ENCODE data around the gene PGAM2.

Gene PGAM2

GRCh38 chr7:44065431-44066110, at the start of gene PGAM2:
Gene PGAM2 (minus strand): TSS chr7:44065567. CDS start chr7:44065529, 38 bp downstream.
- H3K27ac Mint-ChIP-seq, result peak within 1 kb of the TSS; percentile 31
- H3K36me3 Mint-ChIP-seq (ENCODE audit: low read depth), result peaks cover 14% of the 10 kb centered on the region
- H3K27me3 Mint-ChIP-seq, result no peaks in the 10 kb centered on the region
- no peaks in the 10 kb centered on the region for H3K9me3 Mint-ChIP-seq
- peaks cover 27% of the 10 kb centered on the region for H3K4me1 Mint-ChIP-seq (ENCODE audit: low read depth)
- H3K4me3 Mint-ChIP-seq, result no peak within 1 kb of the TSS

- Mint-ChIP-seq H3K27ac (no peak overlapping the region), H3K9me3 (no peaks in the 10 kb centered on the region), H3K4me3 (no peak overlapping the region), H3K36me3 (ENCODE audit: low read depth) (peaks cover 33% of the 10 kb centered on the region), H3K27me3 (no peaks in the 10 kb centered on the region), H3K4me1 (ENCODE audit: low read depth) (peaks cover 9% of the 10 kb centered on the region)
These were observed 49.4 kb upstream of the PGAM2 start for GRCh38 chr7:44114586-44115310.

GRCh38 chr7:44113764-44114354, 48.5 kb upstream of the PGAM2 start:
- H3K36me3 Mint-ChIP-seq (ENCODE audit: low read depth), result peaks cover 26% of the 10 kb centered on the region
- no peak overlapping the region for H3K27ac Mint-ChIP-seq
- no peaks in the 10 kb centered on the region for H3K27me3 Mint-ChIP-seq
- H3K4me3 Mint-ChIP-seq, result no peak overlapping the region
- no peaks in the 10 kb centered on the region for H3K4me1 Mint-ChIP-seq (ENCODE audit: low read depth)
- no peaks in the 10 kb centered on the region for H3K9me3 Mint-ChIP-seq

GRCh38 chr7:44112997-44113763, 47.8 kb upstream of the PGAM2 start:
- no peaks in the 10 kb centered on the region for H3K4me1 Mint-ChIP-seq (ENCODE audit: low read depth)
- H3K9me3 Mint-ChIP-seq, result no peaks in the 10 kb centered on the region
- no peak overlapping the region for H3K4me3 Mint-ChIP-seq
- H3K36me3 Mint-ChIP-seq (ENCODE audit: low read depth), result peaks cover 20% of the 10 kb centered on the region
- no peak overlapping the region for H3K27ac Mint-ChIP-seq
- H3K27me3 Mint-ChIP-seq, result no peaks in the 10 kb centered on the region

- Mint-ChIP-seq H3K27ac (no peak overlapping the region), H3K4me1 (ENCODE audit: low read depth) (no peaks in the 10 kb centered on the region), H3K27me3 (no peaks in the 10 kb centered on the region), H3K4me3 (no peak overlapping the region), H3K9me3 (no peaks in the 10 kb centered on the region), H3K36me3 (ENCODE audit: low read depth) (peaks cover 13% of the 10 kb centered on the region)
These were observed 47.0 kb upstream of the PGAM2 start for GRCh38 chr7:44112231-44112996.

GRCh38 chr7:44111761-44112160, 46.4 kb upstream of the PGAM2 start:
- H3K27ac Mint-ChIP-seq, result no peak overlapping the region
- H3K4me1 Mint-ChIP-seq (ENCODE audit: low read depth), result no peaks in the 10 kb centered on the region
- H3K36me3 Mint-ChIP-seq (ENCODE audit: low read depth), result peaks cover 11% of the 10 kb centered on the region

GRCh38 chr7:44110719-44111635, 45.6 kb upstream of the PGAM2 start:
- peaks cover 11% of the 10 kb centered on the region for H3K36me3 Mint-ChIP-seq (ENCODE audit: low read depth)

More at GRCh38 chr7:44111761-44112160, 46.4 kb upstream of the PGAM2 start:
- Mint-ChIP-seq H3K27me3 (no peaks in the 10 kb centered on the region), H3K4me3 (no peak overlapping the region), H3K9me3 (no peaks in the 10 kb centered on the region)

GRCh38 chr7:44109991-44110390, 44.6 kb upstream of the PGAM2 start:
- Mint-ChIP-seq H3K9me3 (no peaks in the 10 kb centered on the region), H3K27me3 (no peaks in the 10 kb centered on the region), H3K27ac (no peak overlapping the region), H3K4me3 (no peak overlapping the region), H3K4me1 (ENCODE audit: low read depth) (peaks cover 14% of the 10 kb centered on the region), H3K36me3 (ENCODE audit: low read depth) (peaks cover 7% of the 10 kb centered on the region)

More at GRCh38 chr7:44110719-44111635, 45.6 kb upstream of the PGAM2 start:
- H3K4me1 Mint-ChIP-seq (ENCODE audit: low read depth), result peaks cover 5% of the 10 kb centered on the region
- no peak overlapping the region for H3K4me3 Mint-ChIP-seq
- H3K9me3 Mint-ChIP-seq, result no peaks in the 10 kb centered on the region
- no peaks in the 10 kb centered on the region for H3K27me3 Mint-ChIP-seq
- H3K27ac Mint-ChIP-seq, result no peak overlapping the region

- Mint-ChIP-seq H3K36me3 (ENCODE audit: low read depth) (peaks cover 3% of the 10 kb centered on the region), H3K27me3 (no peaks in the 10 kb centered on the region), H3K4me1 (ENCODE audit: low read depth) (peaks cover 14% of the 10 kb centered on the region), H3K9me3 (no peaks in the 10 kb centered on the region), H3K4me3 (no peak overlapping the region), H3K27ac (no peak overlapping the region)
These were observed 43.7 kb upstream of the PGAM2 start for GRCh38 chr7:44108768-44109750.

- Mint-ChIP-seq H3K27ac (no peak overlapping the region), H3K9me3 (no peaks in the 10 kb centered on the region), H3K27me3 (peaks cover 3% of the 10 kb centered on the region), H3K36me3 (ENCODE audit: low read depth) (no peaks in the 10 kb centered on the region), H3K4me1 (ENCODE audit: low read depth) (peaks cover 19% of the 10 kb centered on the region), H3K4me3 (no peak overlapping the region)
These were observed 42.8 kb upstream of the PGAM2 start for GRCh38 chr7:44107961-44108767.

GRCh38 chr7:44107116-44107960, 42.0 kb upstream of the PGAM2 start:
- no peak overlapping the region for H3K4me3 Mint-ChIP-seq
- no peak overlapping the region for H3K27ac Mint-ChIP-seq
- H3K9me3 Mint-ChIP-seq, result no peaks in the 10 kb centered on the region
- H3K4me1 Mint-ChIP-seq (ENCODE audit: low read depth), result peaks cover 19% of the 10 kb centered on the region
- peaks cover 3% of the 10 kb centered on the region for H3K27me3 Mint-ChIP-seq
- H3K36me3 Mint-ChIP-seq (ENCODE audit: low read depth), result no peaks in the 10 kb centered on the region
